CD1c-positive myeloid dendritic cell (primary cell): ENCODE results near the gene CTCFL.
"Not testable (repeated sequence)": the region's sequence is repeated elsewhere in the genome, so short reads cannot be mapped to it uniquely, and the experiment has no call there.

Source experiments
- DNase-seq: peaks from one replicate; pipeline ENCODE4 v3.0.0-alpha.2; 2016; ENCODE audit errors: extremely low spot score

The CTCFL gene

DNA sequence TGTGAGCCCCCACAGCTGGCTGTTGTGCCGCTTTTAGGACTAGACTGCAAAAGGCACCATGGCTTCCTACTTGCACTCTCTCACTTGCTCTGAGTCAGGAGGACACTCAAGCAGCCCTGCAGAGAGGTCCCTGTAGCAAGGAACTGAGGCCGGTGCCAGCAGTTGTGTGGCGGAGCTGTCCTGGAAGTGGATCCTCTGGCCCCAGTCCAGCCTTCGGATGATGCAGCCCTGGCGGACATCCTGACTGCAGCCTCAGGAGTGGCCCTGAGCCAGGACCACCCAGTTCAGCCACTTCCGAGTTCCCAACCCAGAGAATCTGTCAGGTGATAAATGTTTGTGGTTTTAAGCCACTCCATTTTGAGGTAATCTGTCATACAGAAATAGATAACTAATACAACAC is 17.5 kb downstream of the CTCFL start:
- DNase-seq, result no peak

DNA sequence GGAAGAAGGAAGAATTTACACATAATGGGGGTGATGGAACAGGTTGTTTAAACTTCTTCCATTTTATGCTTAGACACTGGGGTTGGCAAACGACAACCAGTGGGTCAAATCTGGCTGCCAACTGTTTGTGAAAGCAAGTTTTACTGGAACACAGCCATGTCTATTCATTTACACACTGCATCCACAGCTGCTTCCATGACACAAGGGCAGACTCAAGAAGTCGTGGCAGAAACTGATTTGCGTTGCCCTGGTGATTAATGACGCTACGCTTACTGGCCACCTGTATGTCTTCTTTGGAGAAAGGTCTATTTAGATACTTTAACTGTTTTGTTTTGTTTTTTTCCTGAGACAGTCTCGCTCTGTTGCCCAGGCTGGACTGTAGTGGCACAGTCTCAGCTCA is 19.0 kb downstream of the CTCFL start:
- no peak for DNase-seq

DNA sequence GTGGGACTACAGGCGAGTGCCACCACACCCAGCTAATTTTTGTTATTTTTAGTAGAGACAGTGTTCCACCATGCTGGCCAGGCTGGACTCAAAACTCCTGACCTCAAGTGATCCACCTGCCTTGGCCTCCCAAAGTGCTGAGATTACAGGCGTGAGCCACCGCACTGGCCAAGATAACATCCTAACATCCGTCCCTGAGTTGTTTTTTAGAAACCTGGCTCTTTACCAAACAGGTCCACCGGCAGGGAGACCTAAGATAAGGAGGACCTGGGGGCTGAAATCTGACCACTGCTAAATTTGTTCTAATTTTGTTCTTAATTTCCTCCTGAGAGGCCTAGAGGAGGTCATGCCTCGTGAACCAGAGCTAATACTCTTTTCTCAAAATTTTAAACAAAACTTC is 20.5 kb downstream of the CTCFL start:
- no peak for DNase-seq

DNA sequence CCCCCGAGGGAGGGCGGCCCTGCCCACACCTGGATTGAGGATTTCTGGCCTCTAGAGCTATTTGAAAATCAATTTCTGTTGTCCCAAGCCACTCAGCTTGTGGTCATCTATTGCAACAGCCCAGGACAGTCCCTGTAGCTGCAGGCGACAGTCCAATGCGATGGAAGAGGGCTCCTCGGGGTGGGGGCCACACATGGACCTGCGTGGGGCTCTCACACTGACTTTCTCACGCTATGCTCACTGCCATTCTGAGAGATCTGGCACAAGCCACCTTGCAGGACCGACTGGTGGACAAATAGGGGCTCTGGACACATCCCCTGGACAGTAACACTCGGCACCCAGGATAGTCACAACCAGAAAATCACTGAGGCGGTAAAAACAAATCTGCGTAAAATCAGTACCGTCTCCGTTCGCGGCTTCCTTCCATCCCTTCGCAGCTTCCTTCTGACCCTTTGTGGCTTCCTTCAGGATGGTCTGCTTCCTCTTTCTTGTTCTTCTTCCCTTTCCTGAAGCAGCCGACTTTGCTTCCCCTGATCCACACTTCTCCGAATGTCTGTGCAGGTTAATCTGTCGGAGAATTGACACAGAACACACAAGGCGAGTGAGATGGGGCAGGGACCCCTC is 21.8 kb downstream of the CTCFL start:
- peak; percentile 59 for DNase-seq

DNA sequence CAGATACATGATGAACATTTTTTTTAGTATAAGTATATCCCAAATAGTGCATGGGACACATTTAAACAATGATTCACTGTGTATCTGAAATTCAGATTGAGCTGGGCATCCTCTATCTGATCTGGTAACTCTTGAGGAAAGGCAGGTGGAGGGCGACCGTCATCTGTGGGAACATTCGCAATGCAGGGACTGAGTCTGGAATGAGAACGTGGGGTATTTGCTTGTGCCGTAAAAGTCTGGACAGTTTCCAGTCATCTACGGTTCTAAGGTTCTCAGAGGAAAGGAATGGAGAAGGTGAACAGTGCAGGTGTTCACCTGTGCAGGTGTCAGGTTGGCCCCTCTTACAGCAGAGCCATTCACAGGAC is 22.6 kb downstream of the CTCFL start:
- no peak for DNase-seq

DNA sequence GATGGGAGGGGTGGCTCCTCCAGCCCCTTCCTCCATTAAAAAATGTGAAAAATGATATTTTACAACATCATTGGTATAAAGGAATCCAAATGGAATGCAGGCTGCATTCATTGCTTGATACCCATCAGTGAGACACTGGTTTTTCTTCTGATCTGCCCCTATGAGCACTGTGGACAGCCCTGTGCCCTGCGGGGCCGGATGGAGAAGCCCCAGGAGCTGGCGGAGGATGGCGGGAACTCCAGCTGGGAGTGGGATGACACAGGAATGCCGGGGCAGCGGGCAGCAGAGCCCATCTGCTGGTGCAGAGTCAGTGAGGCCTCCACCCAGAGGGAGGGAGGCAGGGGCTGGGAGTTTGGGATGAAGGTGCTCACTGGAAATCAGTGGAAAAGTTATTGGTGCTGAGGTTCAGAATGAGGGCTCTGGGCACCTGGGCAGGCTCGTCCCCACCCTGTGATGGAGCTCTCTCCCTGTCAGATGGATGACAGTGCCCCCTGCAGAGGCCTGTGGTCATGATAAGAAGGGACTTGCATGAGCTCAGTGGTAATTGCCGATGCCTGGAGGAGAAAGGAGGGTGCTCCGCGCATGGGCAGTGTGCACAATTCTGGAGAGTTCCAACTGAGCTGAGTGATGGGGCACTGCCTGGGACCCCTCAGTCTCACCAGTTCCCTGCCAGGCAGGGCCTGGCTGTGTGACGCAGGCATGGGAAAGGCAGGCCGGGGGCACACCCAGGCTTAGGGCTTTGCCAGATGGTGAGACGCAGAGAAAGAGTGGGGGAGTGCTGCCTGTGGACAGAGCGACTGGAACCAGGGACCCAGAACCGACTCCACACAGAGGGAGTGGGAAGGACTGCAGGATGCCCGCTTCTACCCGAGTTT is 23.2 kb downstream of the CTCFL start:
- DNase-seq, result no peak

DNA sequence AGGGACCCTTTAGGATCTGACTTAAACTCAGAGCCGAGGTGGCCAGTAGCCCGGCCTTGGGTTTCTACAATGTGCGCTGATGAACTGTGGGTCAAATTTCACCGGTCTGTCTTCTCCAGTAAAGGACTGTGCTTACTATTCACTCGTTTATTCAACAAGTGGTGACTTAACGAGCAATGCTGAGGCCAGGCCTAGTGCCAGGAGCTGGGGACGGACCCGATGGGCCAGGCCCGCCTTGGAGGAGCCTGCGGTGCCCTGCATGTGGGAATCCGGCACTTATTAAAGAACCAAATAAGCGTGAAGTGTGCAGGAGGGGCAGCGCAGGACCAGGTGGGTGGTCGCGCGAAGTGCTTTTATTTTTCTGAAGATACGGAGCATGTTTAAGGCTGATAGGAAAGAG is 24.0 kb downstream of the CTCFL start:
- no peak for DNase-seq

DNA sequence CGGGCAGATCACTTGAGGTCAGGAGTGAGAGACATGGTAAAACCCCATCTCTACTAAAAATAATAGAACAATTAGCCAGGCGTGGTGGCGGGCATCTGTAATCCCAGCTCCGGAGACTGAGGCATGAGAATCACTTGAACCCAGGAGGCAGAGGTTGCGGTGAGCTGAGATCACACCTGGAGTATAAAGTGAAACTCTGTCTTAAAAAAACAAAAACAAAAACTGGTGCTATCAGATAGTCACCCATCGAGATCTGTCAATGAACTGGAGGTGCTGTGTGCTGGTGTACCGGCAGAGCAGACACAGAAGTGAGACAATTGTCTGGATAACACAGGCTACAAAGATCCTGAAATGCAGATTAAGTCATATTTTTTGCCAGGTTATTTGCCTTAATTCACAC is 24.7 kb downstream of the CTCFL start:
- no peak for DNase-seq

DNA sequence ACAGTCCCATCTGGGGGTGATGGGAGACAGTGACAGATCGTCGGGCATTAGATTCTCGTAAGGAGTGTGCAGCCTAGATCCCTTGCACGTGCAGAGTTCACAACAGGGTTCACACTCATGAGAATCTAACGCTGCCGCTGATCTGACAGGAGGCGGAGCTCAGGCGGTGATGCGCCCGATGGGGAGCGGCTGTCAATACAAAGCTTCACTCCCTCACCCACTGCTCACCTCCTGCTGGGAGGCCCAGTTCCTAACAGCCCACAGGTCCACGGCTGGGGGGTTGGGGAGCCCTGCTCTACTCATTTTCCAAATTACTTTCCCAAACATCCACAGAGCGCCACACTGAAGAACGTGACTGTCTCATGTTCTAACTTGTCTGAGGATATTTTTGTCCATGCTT is 25.3 kb downstream of the CTCFL start:
- DNase-seq, result no peak

DNA sequence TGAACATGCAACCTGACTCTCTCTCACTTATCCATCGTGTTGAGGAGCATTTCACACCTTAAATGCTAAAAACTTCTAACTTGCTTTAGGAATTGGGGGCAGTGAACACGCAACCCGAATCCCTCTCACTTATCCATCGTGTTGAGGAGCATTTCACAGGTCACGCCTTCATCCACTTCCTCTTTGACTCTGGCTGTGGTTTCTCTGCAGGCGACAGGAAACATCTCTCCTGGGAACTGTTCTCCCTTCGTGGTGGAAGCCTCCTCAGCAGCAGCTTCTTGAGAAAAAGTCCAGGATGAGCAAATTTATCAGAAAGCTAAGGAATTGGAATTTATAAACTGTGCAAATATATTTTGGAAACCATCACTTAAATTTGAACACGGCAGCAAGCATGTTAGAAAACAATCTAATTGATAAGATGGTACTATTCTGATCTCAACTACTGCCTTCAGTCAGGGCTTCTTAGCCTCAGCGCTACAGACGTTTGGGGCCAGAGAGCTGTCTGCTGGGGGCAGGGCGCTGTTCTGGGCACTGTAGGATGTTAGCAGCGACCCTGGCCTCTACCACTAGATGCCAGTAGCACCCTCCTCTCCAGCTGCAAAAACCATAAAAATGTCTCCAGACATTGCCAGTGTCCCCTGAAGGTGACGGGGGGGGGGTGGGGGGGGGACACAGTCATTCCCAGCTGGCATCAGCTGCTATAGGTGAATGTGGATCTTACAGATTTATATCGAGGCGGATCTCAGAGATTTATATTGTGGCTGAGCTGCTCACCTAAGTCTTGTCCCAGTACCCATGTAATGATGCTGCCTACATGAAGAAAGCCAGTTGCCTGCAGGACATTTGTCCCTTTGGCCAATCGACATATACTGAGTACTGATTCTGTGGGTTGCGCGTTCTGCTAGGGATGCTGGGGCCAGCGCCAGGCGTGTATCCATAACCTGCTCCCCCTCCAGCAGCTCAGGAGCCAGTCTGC is 26.2 kb downstream of the CTCFL start:
- peak; percentile 69 for DNase-seq

DNA sequence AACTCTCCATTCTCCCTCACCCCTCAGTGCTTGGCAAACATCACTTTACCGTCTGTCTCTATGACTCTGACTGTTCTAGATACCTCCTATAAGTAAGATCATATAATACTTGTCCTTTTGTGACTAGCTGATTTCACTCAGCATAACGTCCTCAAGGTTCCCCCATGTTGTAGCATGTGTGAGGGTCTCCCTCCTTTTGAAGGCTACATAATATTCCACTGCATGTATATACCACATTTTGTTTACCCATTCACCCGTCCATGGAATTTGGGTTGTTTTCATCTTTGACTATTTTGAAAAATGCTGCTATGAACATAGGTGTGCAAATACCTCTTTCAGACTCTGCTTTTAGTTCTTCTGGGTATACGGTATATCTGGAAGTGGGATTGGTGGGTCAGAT is 28.3 kb downstream of the CTCFL start:
- DNase-seq, result no peak

DNA sequence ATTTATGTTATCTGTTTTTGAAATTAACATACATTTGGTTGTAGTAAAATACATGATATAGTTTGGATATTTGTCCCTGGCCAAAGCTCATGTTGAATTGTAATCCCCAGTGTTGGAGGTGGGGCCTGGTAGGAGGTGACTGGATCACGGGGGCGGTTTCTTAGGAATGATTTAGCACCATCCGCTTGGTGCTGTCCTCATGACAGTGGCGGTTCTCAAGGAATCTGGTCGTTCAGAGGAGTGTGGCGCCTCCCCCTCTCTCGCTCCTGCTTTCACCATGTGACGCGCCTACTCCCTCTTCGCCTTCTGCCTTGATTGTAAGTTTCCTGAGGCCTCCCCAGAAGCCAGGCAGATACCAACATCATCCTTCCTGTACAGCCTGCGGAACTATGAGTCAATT is 29.0 kb downstream of the CTCFL start:
- DNase-seq, result no peak

DNA sequence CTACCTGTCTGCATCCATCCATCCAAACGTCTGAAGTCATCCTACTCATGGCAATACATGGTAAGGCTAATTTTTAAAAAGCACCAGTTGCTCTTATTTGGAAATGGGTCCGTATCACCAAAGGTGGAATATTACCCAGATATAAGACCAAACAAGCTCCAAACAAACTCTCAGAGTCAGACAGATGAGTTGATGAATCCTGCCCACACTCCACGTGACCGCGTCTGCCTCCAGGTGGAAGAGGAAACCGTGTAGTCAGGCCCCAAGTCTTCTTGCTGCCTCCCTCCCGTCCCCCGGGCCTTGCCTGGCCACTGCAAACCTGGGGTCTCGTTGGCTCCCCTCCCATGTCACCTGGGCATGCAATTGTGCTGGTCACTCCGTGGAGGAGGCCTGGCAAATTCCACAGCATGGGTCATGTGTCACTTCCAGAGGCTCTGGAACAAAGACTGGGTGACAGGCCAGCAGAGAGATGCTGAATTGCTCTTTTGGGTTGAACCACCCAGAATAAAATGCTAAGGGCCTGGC is 31.8 kb downstream of the CTCFL start:
- no peak for DNase-seq

DNA sequence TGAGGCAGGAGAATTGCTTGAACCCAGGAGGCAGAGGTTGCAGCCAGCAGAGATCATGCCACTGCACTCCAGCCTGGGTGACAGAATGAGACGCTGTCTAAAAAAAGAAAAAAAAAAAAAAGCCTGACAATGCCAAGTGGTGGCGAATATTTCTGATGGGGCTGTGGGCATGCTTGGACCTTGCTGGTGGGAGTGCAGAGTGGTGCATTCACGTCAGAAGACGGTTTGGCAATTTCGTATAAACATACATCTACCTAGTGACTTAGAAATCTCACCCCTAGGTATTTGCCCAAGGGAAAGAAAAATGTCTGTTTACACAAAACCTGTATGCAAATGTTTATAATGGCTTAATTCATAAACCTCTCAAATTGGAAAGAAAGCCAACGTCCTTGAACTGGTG is 33.6 kb downstream of the CTCFL start:
- DNase-seq, result no peak

DNA sequence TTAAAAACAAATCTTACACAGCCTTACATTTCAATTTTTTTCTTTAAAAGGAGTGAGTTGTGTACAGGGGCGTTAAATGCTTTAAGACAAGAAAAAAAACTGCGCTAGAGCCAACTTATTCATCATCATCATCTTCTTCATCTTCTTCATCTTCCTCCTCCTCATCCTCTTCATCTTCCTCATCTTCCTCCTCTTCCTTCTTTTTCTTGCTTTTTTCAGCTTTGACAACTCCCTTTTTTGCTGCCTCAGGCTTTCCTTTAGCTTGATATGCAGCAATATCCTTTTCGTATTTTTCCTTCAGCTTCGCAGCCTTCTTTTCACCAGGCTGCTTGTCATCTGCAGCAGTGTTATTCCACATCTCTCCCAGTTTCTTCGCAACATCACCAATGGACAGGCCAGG is 36.7 kb downstream of the CTCFL start:
- not testable (repeated sequence) for DNase-seq

DNA sequence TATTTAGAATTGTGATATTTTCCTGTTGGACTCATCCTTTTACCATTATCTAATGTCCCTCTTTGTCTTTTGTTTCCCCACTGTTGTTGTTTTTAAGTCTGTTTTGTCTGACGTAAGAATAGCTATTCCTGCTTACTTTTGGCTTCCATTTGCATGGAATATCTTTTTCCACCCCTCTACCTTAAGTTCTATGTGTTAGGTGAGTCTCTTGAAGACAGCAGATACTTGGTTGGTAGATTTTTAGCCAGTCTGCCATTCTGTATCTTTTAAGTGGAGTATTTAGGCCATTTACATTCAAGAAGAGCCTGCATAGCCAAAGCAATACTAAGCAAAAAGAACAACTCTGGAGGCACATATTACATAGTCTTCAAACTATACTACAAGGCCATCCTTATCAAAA is 39.2 kb downstream of the CTCFL start:
- DNase-seq, result no peak

DNA sequence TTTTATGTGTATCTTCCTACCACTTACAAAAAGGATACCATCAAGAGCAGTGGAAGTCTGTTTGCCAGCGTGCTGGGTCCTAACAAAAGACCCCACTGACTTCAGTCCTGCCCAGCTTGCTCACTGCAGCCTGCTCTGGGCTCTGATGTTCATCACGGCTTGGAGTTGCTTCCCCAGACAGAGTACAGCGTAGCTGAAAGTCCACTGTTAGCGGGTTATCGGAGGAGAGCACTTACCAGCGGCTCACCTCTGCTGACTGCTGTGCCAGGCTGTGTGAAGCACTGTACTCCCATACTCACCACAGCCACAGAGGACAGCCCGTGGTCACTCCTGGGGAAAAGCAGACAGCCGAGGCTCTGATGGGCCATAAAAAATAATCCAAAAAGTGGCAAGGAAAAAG is 40.2 kb downstream of the CTCFL start:
- DNase-seq, result no peak

DNA sequence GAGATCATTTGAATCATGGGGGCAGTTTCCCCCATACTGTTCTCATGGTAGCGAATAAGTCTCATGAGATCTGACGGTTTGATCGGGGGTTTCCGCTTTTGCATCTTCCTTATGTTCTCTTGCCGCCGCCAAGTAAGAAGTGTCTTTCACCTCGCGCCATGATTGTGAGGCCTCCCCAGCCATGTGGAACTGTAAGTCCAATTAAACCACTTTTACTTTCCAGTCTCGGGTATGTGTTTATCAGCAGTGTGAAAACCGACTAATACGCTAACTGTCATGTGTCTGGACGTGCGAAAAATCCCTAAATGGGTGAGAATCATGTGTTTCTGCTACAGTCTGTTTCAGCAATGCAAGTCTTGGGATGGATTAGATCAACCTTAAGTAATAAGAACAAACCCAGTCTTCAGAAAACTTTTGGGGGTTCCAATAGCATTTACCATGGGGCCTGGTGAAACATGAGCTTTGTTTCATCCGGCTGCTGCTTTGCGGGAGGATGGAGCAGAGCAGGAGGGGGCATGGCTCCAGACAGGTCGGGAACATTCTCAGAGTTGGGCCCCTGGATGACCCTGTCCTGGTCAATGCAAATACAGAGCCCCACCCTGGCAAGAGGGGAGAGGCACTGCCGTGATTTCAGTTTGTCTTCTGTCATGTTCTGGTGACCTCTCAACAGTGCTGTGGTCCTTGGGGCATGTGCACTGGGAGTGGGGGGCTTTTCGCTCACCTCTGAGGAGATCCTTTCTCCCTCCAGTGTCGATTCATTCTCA is 41.5 kb downstream of the CTCFL start:
- no peak for DNase-seq

DNA sequence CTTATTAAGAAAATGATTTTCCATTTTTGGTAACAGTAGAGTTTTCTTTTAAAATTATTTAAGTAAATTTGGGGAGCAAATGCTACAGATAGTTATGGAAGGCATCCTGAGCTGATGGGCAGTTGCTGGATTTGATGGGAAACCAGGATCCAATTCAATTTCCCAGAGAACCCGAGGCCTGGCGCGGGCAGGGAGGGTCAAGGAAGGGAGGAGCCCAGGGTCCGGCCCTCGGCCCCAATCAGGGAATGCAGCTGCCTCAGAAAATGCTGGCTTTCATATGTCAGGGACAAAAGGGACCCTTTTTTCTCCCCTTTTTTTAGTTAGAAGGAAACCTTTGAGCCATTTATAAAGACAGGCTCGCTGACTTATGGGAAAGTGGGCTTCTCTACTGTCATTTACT is 42.1 kb downstream of the CTCFL start:
- no peak for DNase-seq

DNA sequence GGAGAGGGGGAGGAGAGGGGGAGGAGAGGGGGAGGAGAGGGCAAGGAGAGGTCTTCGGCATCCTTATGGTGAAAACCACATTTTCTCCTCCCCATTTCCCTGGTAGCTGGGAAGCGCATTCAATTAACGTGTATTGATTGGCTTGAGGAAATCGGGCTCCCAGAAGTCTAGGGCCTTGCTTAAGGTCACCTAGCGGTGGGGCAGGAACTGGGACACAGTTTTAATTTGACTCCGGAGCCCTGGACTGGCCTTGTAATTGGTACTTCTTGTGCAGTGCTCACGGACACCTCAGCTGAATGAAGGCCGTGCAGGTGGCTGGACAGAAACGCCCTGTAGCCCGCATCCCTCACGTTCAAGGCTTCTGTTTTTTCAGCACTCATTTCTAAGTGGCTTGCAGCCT is 42.8 kb downstream of the CTCFL start:
- DNase-seq, result no peak

DNA sequence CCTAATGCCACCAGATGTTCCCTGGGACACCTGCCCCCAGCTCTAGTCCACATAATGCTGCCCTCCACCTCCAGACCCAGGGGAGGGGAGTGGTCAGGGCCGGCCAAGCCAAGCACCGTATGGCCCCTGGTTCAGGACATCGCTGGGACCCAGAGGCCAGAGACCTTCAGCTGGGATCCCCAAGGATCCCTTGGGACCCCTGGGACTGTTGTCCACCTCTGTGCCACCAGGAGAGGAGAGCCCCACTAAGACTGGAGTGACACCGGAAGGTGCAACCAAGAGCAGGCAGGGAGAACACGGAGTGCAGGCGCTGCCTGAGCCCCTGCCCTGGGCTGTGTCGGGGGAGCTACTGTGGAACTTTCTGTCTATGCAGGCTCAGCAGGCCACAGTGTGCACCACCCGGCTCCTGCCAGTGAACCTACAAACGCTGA is 43.6 kb downstream of the CTCFL start:
- DNase-seq, result no peak
